HepG2 (cell line): ENCODE results near the gene HLA-DPA1. TPM values are rescaled to one million over a fixed set of nuclear protein-coding genes. Genes with fewer than 3 reads are reported as not detected.

Experiments
- ATAC-seq: fragments of 200-7000 bp; cut with Tn5 transposase; 3 replicates; pipeline ENCODE4 v1.9.1; 2020; ENCODE audit warnings: mild to moderate bottlenecking, moderate library complexity
- BruUV-seq: library from RNA; stranded (reverse); fragments of 400-500 nt; replicated peaks from 2 replicates; lab custom pipeline; 2021; lab: Mats Ljungman, UMichigan
- CTCF ChIA-PET: fragments of 300-600 bp; formaldehyde crosslinking; extraction: SDS; loops from one replicate; lab custom pipeline; 2021; ENCODE audit warnings: low total read pairs, inconsistent platforms, low intra/inter-chr PET ratio; lab: Yijun Ruan, JAX
- POLR2A ChIA-PET: fragments of 350-600 bp; sonication (Branson Sonifier 250); formaldehyde crosslinking; loops from one replicate; lab custom pipeline; 2020; ENCODE audit warnings: antibody characterized with exemption, inconsistent platforms; lab: Yijun Ruan, JAX
- DNase-seq: peaks from one replicate; pipeline ENCODE4 v3.0.0-alpha.2; 2015; ENCODE audit warnings: low spot score
- FAIRE-seq: peaks from 3 replicates; lab custom pipeline; 2011; peaks lifted over from hg19 to GRCh38; lab: Jason Lieb, UNC
- H2AFZ ChIP-seq: one replicate; pipeline ENCODE4 v1.6.1; 2011; ENCODE audit warnings: low read length, inconsistent platforms
- H3K27ac ChIP-seq: fragments of 300-600 bp; 3 replicates; pipeline ENCODE4 v1.8.0; 2011; ENCODE audit warnings: mixed run types, mild to moderate bottlenecking, mixed read lengths, low read length, inconsistent platforms; ENCODE audit not compliant: insufficient read depth; ENCODE audit errors: extremely low read length
- H3K27me3 ChIP-seq, 2 experiments: fragments of 200-600 bp in 1 of 2; 2 replicates in 1 of 2; 3 replicates in 1 of 2; pipeline versions ENCODE4 v1.6.0 to v1.8.0; 2011; ENCODE audit warnings: low read length in 2 of 2, mild to moderate bottlenecking in 2 of 2, moderate library complexity in 2 of 2, inconsistent platforms in 1 of 2; ENCODE audit not compliant: insufficient read depth in 2 of 2, control insufficient read depth in 1 of 2
- H3K36me3 ChIP-seq, 2 experiments: fragments of 200-600 bp in 1 of 2; replicated peaks in 1 of 2; 2 replicates in 1 of 2; 3 replicates in 1 of 2; pipeline versions ENCODE4 v1.5.1 to v1.8.0; 2011; ENCODE audit warnings: low read length in 2 of 2, inconsistent platforms in 1 of 2; ENCODE audit not compliant: insufficient read depth in 2 of 2, control insufficient read depth in 1 of 2
- H3K4me1 ChIP-seq: 2 replicates; pipeline ENCODE4 v1.5.1; 2012; ENCODE audit warnings: low read length, inconsistent platforms; ENCODE audit not compliant: insufficient read depth
- H3K4me2 ChIP-seq: 2 replicates; pipeline ENCODE4 v1.6.0; 2011; ENCODE audit warnings: low read depth, low read length, inconsistent platforms
- H3K4me3 ChIP-seq, 3 experiments: fragments of 200-600 bp in 1 of 3; sonication (generic), shearing (Covaris generic) in 1 of 3; replicated peaks in 1 of 3; 2 replicates each; pipeline ENCODE4 v1.5.1; 2011 to 2016; ENCODE audit warnings: low read length in 3 of 3, inconsistent platforms in 2 of 3, low read depth in 2 of 3, mild to moderate bottlenecking in 2 of 3, control low read depth in 1 of 3, mixed read lengths in 1 of 3; ENCODE audit not compliant: insufficient read depth in 1 of 3
- H3K79me2 ChIP-seq: one replicate; pipeline ENCODE4 v1.6.1; 2011; ENCODE audit warnings: low read length, inconsistent platforms; ENCODE audit not compliant: insufficient read depth
- H3K9ac ChIP-seq: 2 replicates; pipeline ENCODE4 v1.6.0; 2011; ENCODE audit warnings: mild to moderate bottlenecking, low read depth, low read length, inconsistent platforms; ENCODE audit not compliant: insufficient read depth
- H3K9me3 ChIP-seq: 2 replicates; pipeline ENCODE4 v1.5.1; 2012; ENCODE audit warnings: mild to moderate bottlenecking, low read length
- H4K20me1 ChIP-seq: 2 replicates; pipeline ENCODE4 v1.6.0; 2011; ENCODE audit warnings: inconsistent platforms, mild to moderate bottlenecking, low read length, moderate library complexity; ENCODE audit not compliant: insufficient read depth
- KAT8 ChIP-seq: IDR thresholded peaks from 2 replicates; pipeline ENCODE4 v1.6.1; 2016; ENCODE audit warnings: missing genetic modification reagents, missing compliant biosample characterization
- SP2 ChIP-seq: sonication (generic); formaldehyde crosslinking; IDR thresholded peaks from 2 replicates; pipeline ENCODE4 v1.5.1; 2020; ENCODE audit warnings: mild to moderate bottlenecking, missing genetic modification reagents
- TEAD2 ChIP-seq: sonication (generic); formaldehyde crosslinking; IDR thresholded peaks from 2 replicates; pipeline ENCODE4 v1.9.0; 2021; ENCODE audit warnings: missing genetic modification reagents
- ZBTB46 ChIP-seq: sonication (generic); formaldehyde crosslinking; IDR thresholded peaks from 2 replicates; pipeline ENCODE4 v1.4.0; 2020; ENCODE audit warnings: mild to moderate bottlenecking, missing genetic modification reagents, borderline replicate concordance
- ZNF775 ChIP-seq: sonication (generic); formaldehyde crosslinking; IDR thresholded peaks from 2 replicates; pipeline ENCODE4 v1.4.0; 2020; ENCODE audit warnings: missing genetic modification reagents, mild to moderate bottlenecking, moderate library complexity, borderline replicate concordance
- WGBS: methylation state at CpG from one replicate; pipeline ENCODE4 v1.1.6; 2017; ENCODE audit warnings: low lambda C conversion rate; 5-methylcytosine and 5-hydroxymethylcytosine counted together
- in situ Hi-C: cut with HindIII; loops from 2 replicates; pipeline ENCODE4 v1.10.0; 2017; ENCODE audit warnings: low pct_unique_long_range_greater_than_20kb; ENCODE audit not compliant: extremely low pct_ligation_motif_present
- intact Hi-C: fragments of 100-400 bp; cut with micrococcal nuclease; formaldehyde crosslinking; loops from one replicate; pipeline ENCODE4 v1.10.0; 2022; ENCODE audit not compliant: unreplicated experiment
- polyA plus RNA-seq, 8 experiments: library from polyadenylated mRNA; depleted of rRNA in 3 of 8; stranded (reverse) in 7 of 8; unstranded in 1 of 8; fragments of >200 nt; fragmentation: Illumina TruSeq in 4 of 8; extraction: Trizol in 4 of 8; gene quantifications; 2 replicates each; pipeline versions ENCODE4 v1.2.1 to v1.2.3, GENCODE V29; 2011 to 2016; ENCODE audit warnings: low read depth in 4 of 8, missing spikeins in 1 of 8, mixed read lengths in 1 of 8; ENCODE audit not compliant: insufficient read depth in 1 of 8
- total RNA-seq, 5 experiments: library from RNA; depleted of rRNA; stranded (reverse); fragments of >200 nt; fragmentation: Illumina TruSeq; extraction: Trizol; gene quantifications; 2 replicates each; pipeline ENCODE4 v1.2.3, GENCODE V29; 2016; ENCODE audit warnings: low read depth in 1 of 5

Gene HLA-DPA1
- total and polyA plus RNA-seq, 2 of the 13 experiments (the other 11 are each of a cell fraction or from before 2014, with no cell fraction given) = not detected

GRCh38 chr6:33081098-33081824 is 7.8 kb upstream of the HLA-DPA1 start:
- Histone ChIP-seq H3K4me3 (no peak overlapping the region), H3K36me3 (no peaks in the 10 kb centered on the region), H3K9ac (no peak overlapping the region), H3K9me3 (no peaks in the 10 kb centered on the region), H2AFZ (no peak overlapping the region), H3K4me1 (no peaks in the 10 kb centered on the region), H3K4me2 (no peak overlapping the region), H4K20me1 (no peaks in the 10 kb centered on the region), H3K27ac (no peak overlapping the region), H3K79me2 (no peaks in the 10 kb centered on the region), H3K27me3 (peaks cover 2 to 45% of the 10 kb centered on the region in 2 experiments; a peak in 4 of 5 replicates)
- 56% methylated on average over 16 of the region's 16 CpGs for WGBS
- no TSS peak for BruUV-seq
- FAIRE-seq (no peak), DNase-seq (no peak), ATAC-seq (no peak)
- TF ChIP-seq ZNF775 = no peak
- TF ChIP-seq KAT8 (CRISPR knock-in tag) = no peak
- TF ChIP-seq TEAD2 (CRISPR knock-in tag) = no peak
- TF ChIP-seq ZBTB46 (CRISPR knock-in tag) = no peak
- TF ChIP-seq SP2 (CRISPR knock-in tag) = no peak
- CTCF ChIA-PET = no interaction called here
- POLR2A ChIA-PET = no interaction called here
- intact Hi-C loops (no loop called here), in situ Hi-C loops (loop anchor here (5.0 kb wide), 1 partner anchor 64 kb away; no protein-coding TSS in a partner anchor)
